Measurements from ENCODE around the gene CMTM6. TPM values are rescaled to one million over a fixed set of nuclear protein-coding genes. Genes with fewer than 3 reads are reported as not detected.
"Not testable (repeated sequence)": the region's sequence is repeated elsewhere in the genome, so short reads cannot be mapped to it uniquely, and the experiment has no call there.

The CMTM6 gene
- total RNA-seq, 1 donor from 2014 or later = 309 TPM

DNA sequence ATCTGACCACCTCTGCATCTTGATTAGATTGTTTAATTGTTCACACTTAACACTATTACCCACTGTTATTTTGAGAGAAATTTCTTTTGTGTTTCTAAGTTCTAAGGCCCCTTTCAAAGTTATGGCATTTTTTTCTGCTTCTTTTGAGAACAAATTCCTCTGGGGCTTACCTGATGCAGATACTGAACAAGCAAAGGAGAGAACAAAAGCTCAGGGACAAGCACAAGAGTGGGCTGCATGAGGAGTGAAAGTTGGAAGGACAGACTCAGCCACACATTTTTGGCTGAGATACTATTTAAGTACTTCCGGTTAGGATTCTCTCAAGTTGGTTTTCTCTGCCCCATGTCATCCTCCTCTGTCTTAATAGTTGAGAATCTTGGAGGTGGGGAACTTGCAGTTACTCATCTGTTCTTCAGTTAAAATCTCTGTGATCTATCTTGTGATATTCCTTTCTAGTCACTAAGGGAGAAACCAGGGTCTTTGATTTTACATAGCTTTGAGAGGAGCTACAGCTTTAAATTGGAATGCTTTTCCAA is 54.7 kb downstream of the CMTM6 start:
- DNase-seq (ENCODE audit: low spot score) = no peak

GRCh38 chr3:32443478-32443877 is 59.2 kb downstream of the CMTM6 start:
- no peak for DNase-seq (ENCODE audit: low spot score)

GRCh38 chr3:32442766-32443165 is 59.9 kb downstream of the CMTM6 start:
- DNase-seq (ENCODE audit: low spot score) = no peak

GRCh38 chr3:32440611-32441350 is 61.9 kb downstream of the CMTM6 start:
- peak; percentile 21 for DNase-seq (ENCODE audit: low spot score)

DNA sequence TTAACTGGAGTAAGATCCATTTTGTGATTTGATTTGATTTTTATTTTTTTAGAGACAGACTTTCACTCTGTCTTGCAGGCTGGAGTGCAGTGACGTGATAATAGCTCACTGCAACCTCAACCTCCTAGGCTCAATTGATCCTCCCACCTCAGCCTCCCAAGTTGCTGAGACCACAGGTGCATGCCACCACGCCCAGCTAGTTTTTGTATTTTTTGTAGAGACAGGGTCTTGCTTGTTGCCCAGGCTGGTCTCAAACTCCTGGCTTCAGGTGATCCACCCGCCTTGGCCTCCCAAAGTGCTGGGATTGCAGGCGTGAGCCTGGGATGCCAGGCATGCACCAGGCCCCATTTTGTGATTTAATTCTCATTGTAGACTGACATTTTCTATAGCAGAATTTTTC is 63.2 kb downstream of the CMTM6 start:
- DNase-seq (ENCODE audit: low spot score) = not testable (repeated sequence)

GRCh38 chr3:32438596-32439344 is 63.9 kb downstream of the CMTM6 start:
- no peak for DNase-seq (ENCODE audit: low spot score)

DNA sequence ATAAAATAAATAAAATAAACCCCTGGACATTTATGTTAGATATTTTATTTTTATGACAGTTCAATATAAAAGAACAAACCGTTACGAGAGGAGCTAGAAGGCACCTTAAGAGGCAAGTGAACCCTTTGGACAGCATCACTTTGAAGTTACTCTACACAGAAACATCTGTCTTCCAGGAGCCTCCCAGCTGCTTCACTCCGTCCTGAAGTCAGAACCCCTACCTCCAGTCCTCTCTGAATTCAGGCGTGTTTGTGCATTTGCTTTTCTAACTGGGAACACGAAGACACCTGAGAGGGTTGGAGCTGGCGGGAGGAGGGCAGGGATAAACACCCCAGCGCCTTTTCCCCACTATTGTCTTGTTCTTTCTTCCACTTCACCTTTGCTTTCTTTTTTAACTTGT is 64.8 kb downstream of the CMTM6 start:
- no peak for DNase-seq (ENCODE audit: low spot score)

DNA sequence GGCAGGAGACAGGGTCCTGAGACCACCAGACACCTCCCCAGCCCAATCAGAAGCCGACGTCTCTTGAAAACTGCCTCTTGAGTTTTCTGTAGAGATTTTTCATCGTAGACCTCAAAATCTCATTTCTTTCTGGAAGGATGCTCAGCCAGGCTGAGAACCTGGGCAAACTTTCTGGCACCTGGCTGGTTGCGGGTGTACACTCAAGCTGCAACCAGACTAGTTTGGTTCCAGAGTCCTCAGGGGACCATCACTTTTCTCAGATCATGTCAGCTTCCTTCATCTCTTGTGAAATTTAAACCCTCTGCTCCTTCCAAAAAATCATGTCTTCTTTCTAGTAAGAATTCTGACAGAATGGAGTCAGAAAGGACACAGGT is 65.8 kb downstream of the CMTM6 start:
- no peak for DNase-seq (ENCODE audit: low spot score)

DNA sequence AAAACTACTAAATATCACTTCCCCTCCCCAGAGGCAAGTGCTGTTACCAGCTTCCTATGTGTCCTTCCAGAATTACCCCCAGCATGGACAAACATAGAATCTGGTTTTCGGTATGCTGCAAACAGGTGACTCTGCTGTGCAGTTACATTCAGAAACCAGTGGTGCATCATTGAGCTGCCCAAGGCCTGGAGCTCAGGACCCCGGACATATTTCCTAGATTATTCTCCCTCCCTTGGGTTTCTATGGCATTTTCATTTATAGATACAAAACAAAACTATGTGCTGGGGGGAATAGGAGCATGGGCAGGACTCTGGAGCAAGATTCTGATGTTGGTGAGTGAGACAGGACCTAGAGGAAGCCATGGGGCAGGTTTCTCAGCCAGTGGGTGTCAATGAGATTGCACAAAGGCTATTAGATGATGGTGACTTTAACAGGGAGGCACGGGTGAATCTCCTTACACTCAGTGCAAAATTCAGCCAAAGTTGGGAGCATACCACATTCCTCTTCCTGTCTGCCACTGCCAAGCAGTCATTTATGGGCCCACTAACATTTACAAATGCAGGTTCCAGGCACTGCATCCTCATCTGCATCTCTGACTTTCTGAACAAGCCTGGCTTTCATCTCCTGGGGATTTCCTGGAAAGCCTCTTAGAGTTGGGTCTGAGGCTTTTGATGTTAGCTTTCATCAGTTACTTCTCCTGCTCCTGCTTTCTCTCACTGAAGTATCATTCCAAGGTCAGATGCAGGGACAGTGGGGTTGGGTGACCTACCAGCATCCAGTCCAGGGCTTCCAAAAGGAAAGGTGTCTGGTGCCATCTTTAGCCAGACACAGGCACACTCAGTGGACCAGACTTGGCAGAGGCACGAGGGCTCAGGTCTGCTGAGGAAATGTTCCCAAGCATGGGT is 66.5 kb downstream of the CMTM6 start:
- peak; percentile 66 for DNase-seq (ENCODE audit: low spot score)

DNA sequence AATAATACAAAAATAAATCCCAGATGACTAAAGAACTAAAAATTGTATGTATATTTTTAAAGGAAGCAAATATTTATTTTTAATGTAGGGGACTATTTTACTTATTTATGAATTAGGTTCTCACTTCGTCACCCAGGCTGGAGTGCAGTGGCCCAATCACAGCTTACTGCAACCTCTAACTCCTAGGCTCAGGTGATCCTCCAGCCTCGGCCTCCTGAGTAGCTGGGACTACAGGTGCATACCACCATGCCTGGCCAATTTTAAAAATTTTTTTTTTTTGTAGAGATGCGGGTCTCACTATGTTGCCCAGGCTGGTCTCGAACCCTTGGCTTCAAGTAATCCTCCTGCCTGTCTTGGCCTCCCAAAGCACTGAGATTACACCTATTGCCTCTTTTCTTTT is 68.4 kb downstream of the CMTM6 start:
- no peak for DNase-seq (ENCODE audit: low spot score)

DNA sequence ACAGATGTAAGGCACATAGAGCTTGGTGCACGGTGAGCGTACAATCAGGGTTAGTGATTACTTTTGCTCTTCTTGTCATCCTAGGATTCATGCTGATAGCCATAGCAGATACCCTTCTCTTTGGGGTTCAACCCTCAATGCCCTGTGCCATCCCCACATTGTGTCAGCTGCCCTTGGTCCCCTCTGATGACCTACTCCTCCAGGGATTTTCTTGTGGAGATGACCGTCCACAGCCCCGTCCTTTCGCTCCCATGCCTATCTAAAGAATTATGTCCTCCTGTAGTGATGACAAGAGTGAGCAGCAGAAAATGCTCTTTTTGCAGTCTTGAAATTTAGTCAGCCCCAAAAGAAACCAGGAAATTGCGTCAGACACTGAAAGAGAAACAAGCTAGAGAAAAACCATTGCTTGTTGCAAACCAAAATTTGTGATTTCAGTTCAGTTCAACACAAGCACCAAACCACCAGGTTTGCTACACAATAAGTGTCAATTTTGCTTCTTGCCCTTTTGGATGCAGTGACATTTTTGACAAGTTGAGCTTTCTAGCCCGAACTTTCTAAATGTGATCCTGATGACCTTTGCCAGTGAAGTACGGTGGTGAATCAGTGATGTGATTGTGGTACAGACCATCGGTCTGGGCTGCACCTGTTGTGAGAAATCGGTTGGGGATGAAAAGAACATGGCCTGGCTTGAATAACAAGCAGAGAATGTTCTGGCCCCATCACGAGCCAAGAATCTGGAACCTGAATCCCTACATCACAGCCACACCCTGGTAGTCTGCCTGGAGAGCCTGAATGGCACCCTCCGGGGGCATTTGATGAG is 69.7 kb downstream of the CMTM6 start:
- no peak for DNase-seq (ENCODE audit: low spot score)

- no peak for DNase-seq (ENCODE audit: low spot score)
Observed at GRCh38 chr3:32432045-32432710, 70.5 kb downstream of the CMTM6 start.

GRCh38 chr3:32431481-32431880 is 71.2 kb downstream of the CMTM6 start:
- no peak for DNase-seq (ENCODE audit: low spot score)

Other genes with a start within 250 kb of the CMTM6 start
- gene CMTM7, start 111.0 kb downstream of the CMTM6 start, total RNA-seq (ENCODE audit: insufficient read depth, low replicate concordance) = 2.9 TPM
- 28.4 TPM for gene DYNC1LI1, start 68.0 kb upstream of the CMTM6 start, total RNA-seq (ENCODE audit: insufficient read depth, low replicate concordance)
- gene CNOT10, start 182.3 kb upstream of the CMTM6 start, total RNA-seq (ENCODE audit: insufficient read depth, low replicate concordance) = 47.4 TPM

All from umbilical cord (tissue), 2 donors.